WTC11 (cell line): Measurements from ENCODE around the gene SLC16A13. TPM values are rescaled to one million over a fixed set of nuclear protein-coding genes. Genes with fewer than 3 reads are reported as not detected.

Experiments
- ATAC-seq: fragments of 200-7000 bp; cut with Tn5 transposase; 2 replicates; pipeline ENCODE4 v1.10.0; 2021; ENCODE audit warnings: mild to moderate bottlenecking, moderate library complexity
- CTCF ChIA-PET: fragments of 300-600 bp; sonication (Branson Sonifier 250); formaldehyde crosslinking; loops from one replicate; lab custom pipeline; 2021; ENCODE audit warnings: antibody characterized with exemption; lab: Charles Lee
- POLR2A ChIA-PET: fragments of 350-600 bp; sonication (Branson Sonifier 250); formaldehyde crosslinking; loops from one replicate; lab custom pipeline; 2021; ENCODE audit warnings: antibody characterized with exemption; lab: Charles Lee
- DNase-seq: peaks from one replicate; pipeline ENCODE4 v3.0.0; 2021; ENCODE audit warnings: low spot score
- H3K27ac Mint-ChIP-seq: 2 replicates; pipeline ENCODE4 v1.8.0; 2021; ENCODE audit warnings: mixed read lengths
- H3K27me3 Mint-ChIP-seq: 2 replicates; pipeline ENCODE4 v1.8.0; 2021; ENCODE audit warnings: low read depth, mild to moderate bottlenecking, moderate library complexity, mixed read lengths
- H3K36me3 Mint-ChIP-seq: 2 replicates; pipeline ENCODE4 v1.8.0; 2021; ENCODE audit warnings: mixed read lengths
- H3K4me1 Mint-ChIP-seq: 2 replicates; pipeline ENCODE4 v1.8.0; 2022; ENCODE audit warnings: mixed read lengths
- H3K4me3 Mint-ChIP-seq: 2 replicates; pipeline ENCODE4 v1.8.0; 2021; ENCODE audit warnings: mild to moderate bottlenecking, moderate library complexity, mixed read lengths
- H3K9me3 Mint-ChIP-seq: 2 replicates; pipeline ENCODE4 v1.8.0; 2021; ENCODE audit warnings: mixed read lengths
- ATF2 ChIP-seq: sonication (generic); formaldehyde crosslinking; IDR thresholded peaks from 2 replicates; pipeline ENCODE4 v1.8.1; 2022; ENCODE audit warnings: low read depth, missing genetic modification reagents, borderline replicate concordance
- E2F1 ChIP-seq: sonication (generic); formaldehyde crosslinking; IDR thresholded peaks from 2 replicates; pipeline ENCODE4 v1.8.0; 2022; ENCODE audit warnings: mild to moderate bottlenecking, missing genetic modification reagents
- ELF4 ChIP-seq: sonication (generic); formaldehyde crosslinking; IDR thresholded peaks from 2 replicates; pipeline ENCODE4 v1.8.1; 2022; ENCODE audit warnings: low read depth, mild to moderate bottlenecking, moderate library complexity, missing genetic modification reagents
- ETV6 ChIP-seq: sonication (generic); formaldehyde crosslinking; IDR thresholded peaks from 2 replicates; pipeline ENCODE4 v1.8.1; 2022; ENCODE audit warnings: mild to moderate bottlenecking, missing genetic modification reagents
- FOXJ3 ChIP-seq: sonication (generic); formaldehyde crosslinking; IDR thresholded peaks from 2 replicates; pipeline ENCODE4 v1.9.0; 2021; ENCODE audit warnings: missing genetic modification reagents, mild to moderate bottlenecking, borderline replicate concordance
- FOXP4 ChIP-seq: sonication (generic); formaldehyde crosslinking; IDR thresholded peaks from 2 replicates; pipeline ENCODE4 v1.8.0; 2022; ENCODE audit warnings: mild to moderate bottlenecking, missing genetic modification reagents
- HMGXB4 ChIP-seq: sonication (generic); formaldehyde crosslinking; IDR thresholded peaks from 2 replicates; pipeline ENCODE4 v1.8.1; 2023; ENCODE audit warnings: mild to moderate bottlenecking, moderate library complexity, missing genetic modification reagents
- JAZF1 ChIP-seq: fragments of 250-450 bp; sonication (Bioruptor Pico); IDR thresholded peaks from 2 replicates; pipeline ENCODE4 v1.9.0; 2021; ENCODE audit warnings: moderate library complexity, mild to moderate bottlenecking, inconsistent platforms
- PREB ChIP-seq: sonication (generic); formaldehyde crosslinking; IDR thresholded peaks from 2 replicates; pipeline ENCODE4 v1.8.1; 2022; ENCODE audit warnings: mild to moderate bottlenecking, missing genetic modification reagents, moderate library complexity, borderline replicate concordance
- PRRX2 ChIP-seq: fragments of 250-450 bp; sonication (Bioruptor Pico); IDR thresholded peaks from 2 replicates; pipeline ENCODE4 v1.8.0; 2021; ENCODE audit warnings: mild to moderate bottlenecking
- RORB ChIP-seq: fragments of 250-450 bp; sonication (Bioruptor Pico); IDR thresholded peaks from 2 replicates; pipeline ENCODE4 v1.9.0; 2021; ENCODE audit warnings: mild to moderate bottlenecking
- SMAD3 ChIP-seq: sonication (generic); formaldehyde crosslinking; IDR thresholded peaks from 2 replicates; pipeline ENCODE4 v1.8.0; 2022; ENCODE audit warnings: missing genetic modification reagents, mild to moderate bottlenecking, borderline replicate concordance
- SP1 ChIP-seq: sonication (generic); formaldehyde crosslinking; conservative IDR thresholded peaks from 2 replicates; pipeline ENCODE4 v1.8.1; 2022; ENCODE audit warnings: missing genetic modification reagents
- TCF7 ChIP-seq: sonication (generic); formaldehyde crosslinking; IDR thresholded peaks from 2 replicates; pipeline ENCODE4 v1.8.0; 2022; ENCODE audit warnings: mild to moderate bottlenecking, low read depth, missing genetic modification reagents, moderate library complexity
- USF2 ChIP-seq: sonication (generic); formaldehyde crosslinking; IDR thresholded peaks from 2 replicates; pipeline ENCODE4 v1.8.1; 2023; ENCODE audit warnings: mild to moderate bottlenecking, missing genetic modification reagents, moderate library complexity
- ZBTB21 ChIP-seq: sonication (generic); formaldehyde crosslinking; IDR thresholded peaks from 2 replicates; pipeline ENCODE4 v1.8.1; 2023; ENCODE audit warnings: mild to moderate bottlenecking, missing genetic modification reagents, borderline replicate concordance
- ZMAT4 ChIP-seq: fragments of 250-450 bp; sonication (Bioruptor Pico); IDR thresholded peaks from 2 replicates; pipeline ENCODE4 v1.9.0; 2021; ENCODE audit warnings: mild to moderate bottlenecking
- ZNF281 ChIP-seq: sonication (generic); formaldehyde crosslinking; IDR thresholded peaks from 2 replicates; pipeline ENCODE4 v1.8.0; 2023; ENCODE audit warnings: mild to moderate bottlenecking, missing genetic modification reagents
- ZNF317 ChIP-seq: sonication (generic); formaldehyde crosslinking; IDR thresholded peaks from 2 replicates; pipeline ENCODE4 v1.8.1; 2023; ENCODE audit warnings: low read depth, mild to moderate bottlenecking, moderate library complexity, missing genetic modification reagents, borderline replicate concordance
- ZNF416 ChIP-seq: fragments of 250-450 bp; sonication (Bioruptor Pico); IDR thresholded peaks from 2 replicates; pipeline ENCODE4 v1.9.0; 2021; ENCODE audit warnings: mild to moderate bottlenecking, inconsistent platforms
- total RNA-seq: library from RNA; stranded (reverse); gene quantifications from 3 replicates; pipeline ENCODE4 v1.2.3, GENCODE V29; 2021

SLC16A13 gene
- total RNA-seq, 1 experiment from 2014 or later: 5.2 TPM

- Mint-ChIP-seq H3K9me3 (no peaks in the 10 kb centered on the region), H3K36me3 (peaks cover 9% of the 10 kb centered on the region), H3K4me1 (peaks cover 47% of the 10 kb centered on the region), H3K27me3 (peaks cover 5% of the 10 kb centered on the region), H3K4me3 (peak overlapping the region; percentile 84), H3K27ac (peak overlapping the region; percentile 76)
- ChIA-PET CTCF (interaction anchor here (0.7 to 1.6 kb wide), 8 partner anchors 8 to 302 kb away, joined by 3 to 7 read pairs (median 5); partner anchors contain the start of genes ALOX12, SLC13A5 and SLC16A13), POLR2A (interaction anchor here (1.1 kb wide), 1 partner anchor 20 kb away, joined by 4 read pairs; the partner anchor contains the start of gene SLC16A13)
- DNase-seq (no peak), ATAC-seq (no peak)
- TF ChIP-seq E2F1 (CRISPR knock-in tag): no peak
- no peak for TF ChIP-seq ETV6
- TF ChIP-seq TCF7 (CRISPR knock-in tag): no peak
- no peak for TF ChIP-seq ZNF281 (CRISPR knock-in tag)
- peak; percentile 25; the same call in 1 of the 2 replicates for TF ChIP-seq ZNF416 (CRISPR knock-in tag)
- TF ChIP-seq USF2 (CRISPR knock-in tag): no peak
- no peak for TF ChIP-seq RORB
- TF ChIP-seq ZNF317 (CRISPR knock-in tag): no peak
- no peak for TF ChIP-seq HMGXB4 (CRISPR knock-in tag)
- TF ChIP-seq ATF2 (CRISPR knock-in tag): no peak
- no peak for TF ChIP-seq ZMAT4 (CRISPR knock-in tag)
- TF ChIP-seq ZBTB21: no peak
- no peak for TF ChIP-seq PRRX2 (CRISPR knock-in tag)
- TF ChIP-seq SP1: peak; percentile 17; the same call in 1 of the 2 replicates
- no peak for TF ChIP-seq ELF4 (CRISPR knock-in tag)
- TF ChIP-seq FOXJ3 (CRISPR knock-in tag): no peak
- TF ChIP-seq SMAD3 (CRISPR knock-in tag): no peak
- TF ChIP-seq JAZF1: no peak
- TF ChIP-seq PREB (CRISPR knock-in tag): no peak
- TF ChIP-seq FOXP4 (CRISPR knock-in tag): 0 out of 2 replicates have a peak, but pooled peaks have one; percentile 7
Observed at GRCh38 chr17:7014995-7015958, 20.5 kb upstream of the SLC16A13 start.
